Measurements from ENCODE around the gene ACTL10. TPM values are rescaled to one million over a fixed set of nuclear protein-coding genes. Genes with fewer than 3 reads are reported as not detected.

ACTL10 gene
- total and polyA plus RNA-seq, 2 experiments from 2014 or later, result 0.71 to 1.9 TPM

GRCh38 chr20:33670715-33671499 lies 4.2 kb downstream of the ACTL10 start:
- Histone ChIP-seq H3K27me3 (ENCODE audit: insufficient read depth) (peaks cover 11% of the 10 kb centered on the region; the same call in 1 of the 2 replicates), H3K27ac (ENCODE audit: low read depth) (no peak overlapping the region), H3K4me3 (no peak overlapping the region), H2AFZ (no peak overlapping the region), H3K4me2 (no peak overlapping the region), H4K20me1 (replicated peaks; ENCODE audit: insufficient read depth) (peaks cover 3% of the 10 kb centered on the region), H3K36me3 (ENCODE audit: insufficient read depth) (no peaks in the 10 kb centered on the region; the same call in 1 of the 2 replicates), H3K9me2 (ENCODE audit: insufficient read depth) (no peaks in the 10 kb centered on the region), H3K79me2 (replicated peaks; ENCODE audit: insufficient read depth) (no peaks in the 10 kb centered on the region; the same call in 1 of the 2 replicates), H3K4me1 (ENCODE audit: insufficient read depth) (peaks cover 25% of the 10 kb centered on the region), H3F3A (replicated peaks; ENCODE audit: low read depth) (peaks cover 14% of the 10 kb centered on the region; the same call in 1 of the 2 replicates)
- H3K27ac Mint-ChIP-seq, result no peak overlapping the region
- no peak for DNase-seq (ENCODE audit: low spot score)
- TF ChIP-seq ETS1 (IDR thresholded peaks at IDR 0.05) (no peak), ZNF462 (CRISPR knock-in tag; IDR thresholded peaks at IDR 0.05) (no peak), NANOG (IDR thresholded peaks at IDR 0.05; ENCODE audit: borderline replicate concordance) (no peak), EZH2phosphoT487 (IDR thresholded peaks at IDR 0.05; ENCODE audit: unreplicated experiment) (no peak), CTCF (conservative IDR thresholded peaks at IDR 0.05; ENCODE audit: low read depth in 2 of 2) (no peak), STAT1 (IDR thresholded peaks at IDR 0.05; ENCODE audit: unreplicated experiment) (no peak), REST (IDR thresholded peaks at IDR 0.05; ENCODE audit: unreplicated experiment) (no peak), ZNF114 (CRISPR knock-in tag; IDR thresholded peaks at IDR 0.05) (no peak), CREB1 (CRISPR knock-in tag; IDR thresholded peaks at IDR 0.05; ENCODE audit: low read depth) (no peak), ZNF331 (CRISPR knock-in tag; IDR thresholded peaks at IDR 0.05; ENCODE audit: low read depth) (no peak), EZH2 (IDR thresholded peaks at IDR 0.05; ENCODE audit: low read depth, unreplicated experiment) (no peak), POLR2AphosphoS5 (IDR thresholded peaks at IDR 0.05; ENCODE audit: low read depth) (no peak), JUNB (IDR thresholded peaks at IDR 0.05; ENCODE audit: unreplicated experiment) (no peak)
- peaks cover 26% of the 10 kb centered on the region for H3K27me3 Mint-ChIP-seq (ENCODE audit: insufficient read depth, low read depth, poor library complexity)
- H3K4me3 Mint-ChIP-seq, result no peak overlapping the region
- H3K36me3 Mint-ChIP-seq (ENCODE audit: low read depth), result peaks cover 35% of the 10 kb centered on the region
- ATAC-seq, result no peak
- peaks cover 35% of the 10 kb centered on the region for H3K4me1 Mint-ChIP-seq
- no peaks in the 10 kb centered on the region for H3K9me3 Mint-ChIP-seq

Measured in GM23338 (cell line).